PC-9 (cell line): ENCODE data around the gene FBH1. TPM values are rescaled to one million over a fixed set of nuclear protein-coding genes. Genes with fewer than 3 reads are reported as not detected.

Experiments used
- BruUV-seq: library from RNA; stranded (reverse); fragments of 400-500 nt; replicated peaks from 2 replicates; lab custom pipeline; 2021; lab: Mats Ljungman, UMichigan
- CTCF ChIA-PET: fragments of 300-600 bp; sonication (Branson Sonifier 250); formaldehyde crosslinking; loops from one replicate; lab custom pipeline; 2022; ENCODE audit warnings: antibody characterized with exemption; lab: Charles Lee
- POLR2A ChIA-PET: fragments of 300-600 bp; sonication (Branson Sonifier 250); formaldehyde crosslinking; loops from one replicate; lab custom pipeline; 2022; ENCODE audit warnings: antibody characterized with exemption; ENCODE audit not compliant: unreplicated experiment; lab: Charles Lee
- DNase-seq, 2 experiments: peaks; one replicate each; pipeline versions ENCODE4 v3.0.0 to v3.0.0-alpha.2; 2015 to 2022; ENCODE audit warnings: mixed read lengths in 1 of 2
- H2AFZ ChIP-seq: fragments of 200-600 bp; sonication (generic); 2 replicates; pipeline ENCODE4 v1.8.1; 2017; ENCODE audit warnings: antibody characterized with exemption
- H3F3A ChIP-seq: fragments of 200-600 bp; sonication (generic); 2 replicates; pipeline ENCODE4 v1.8.1; 2017; ENCODE audit warnings: antibody characterized with exemption, mild to moderate bottlenecking, low read depth; ENCODE audit not compliant: insufficient read depth
- H3K27ac ChIP-seq: fragments of 200-600 bp; sonication (generic); 2 replicates; pipeline ENCODE4 v1.6.1; 2016; ENCODE audit warnings: mixed run types
- H3K27me3 ChIP-seq: fragments of 200-600 bp; sonication (generic); 2 replicates; pipeline ENCODE4 v1.6.1; 2016; ENCODE audit warnings: low read depth, mixed run types; ENCODE audit not compliant: insufficient read depth
- H3K36me3 ChIP-seq: fragments of 200-600 bp; sonication (generic); 2 replicates; pipeline ENCODE4 v1.6.1; 2016; ENCODE audit warnings: low read depth, mixed run types
- H3K4me1 ChIP-seq: fragments of 200-600 bp; sonication (generic); replicated peaks from 2 replicates; pipeline ENCODE4 v1.6.1; 2016; ENCODE audit warnings: mixed run types; ENCODE audit not compliant: insufficient read depth
- H3K4me2 ChIP-seq: fragments of 200-600 bp; sonication (generic); 2 replicates; pipeline ENCODE4 v1.6.1; 2017; ENCODE audit warnings: mixed run types
- H3K4me3 ChIP-seq: fragments of 200-600 bp; sonication (generic); 2 replicates; pipeline ENCODE4 v1.6.1; 2016; ENCODE audit warnings: mixed run types
- H3K79me2 ChIP-seq: fragments of 200-600 bp; sonication (generic); 2 replicates; pipeline ENCODE4 v1.6.1; 2017; ENCODE audit warnings: low read depth, mixed run types
- H3K9me2 ChIP-seq: fragments of 200-600 bp; sonication (generic); 2 replicates; pipeline ENCODE4 v1.8.1; 2017; ENCODE audit warnings: mild to moderate bottlenecking; ENCODE audit not compliant: insufficient read depth
- H3K9me3 ChIP-seq: fragments of 200-600 bp; sonication (generic); 2 replicates; pipeline ENCODE4 v1.8.1; 2016; ENCODE audit warnings: low read depth; ENCODE audit not compliant: insufficient read depth
- H4K20me1 ChIP-seq: fragments of 200-600 bp; sonication (generic); 2 replicates; pipeline ENCODE4 v1.8.1; 2017; ENCODE audit not compliant: insufficient read depth
- CTCF ChIP-seq: fragments of 200-600 bp; sonication (generic); conservative IDR thresholded peaks from 2 replicates; pipeline ENCODE4 v1.6.1; 2017; ENCODE audit warnings: mixed run types, antibody characterized with exemption, mild to moderate bottlenecking, moderate library complexity
- EZH2 ChIP-seq: fragments of 200-600 bp; sonication (generic); IDR thresholded peaks from 2 replicates; pipeline ENCODE4 v1.8.0; 2017; ENCODE audit warnings: antibody characterized with exemption, low read depth
- intact Hi-C: fragments of 100-400 bp; cut with micrococcal nuclease; formaldehyde crosslinking; loops from one replicate; pipeline ENCODE4 v1.10.0; 2022; ENCODE audit not compliant: unreplicated experiment
- total RNA-seq: library from RNA; stranded (reverse); gene quantifications from 2 replicates; pipeline ENCODE4 v1.2.3, GENCODE V29; 2021

The FBH1 gene
- total RNA-seq, 1 experiment from 2014 or later, result 68.0 TPM

GRCh38 chr10:5933909-5934546 is 44.0 kb downstream of the FBH1 start:
- Histone ChIP-seq H3K27ac (no peak overlapping the region), H3K36me3 (peaks cover 3% of the 10 kb centered on the region; the same call in 1 of the 2 replicates), H3K9me2 (no peaks in the 10 kb centered on the region), H3F3A (no peaks in the 10 kb centered on the region), H3K4me2 (no peak overlapping the region), H3K9me3 (no peaks in the 10 kb centered on the region), H3K4me1 (no peaks in the 10 kb centered on the region), H3K27me3 (no peaks in the 10 kb centered on the region), H2AFZ (no peak overlapping the region), H4K20me1 (no peaks in the 10 kb centered on the region), H3K4me3 (no peak overlapping the region), H3K79me2 (no peaks in the 10 kb centered on the region)
- DNase-seq, result no peak
- TF ChIP-seq CTCF, result no peak
- no peak for TF ChIP-seq EZH2
- POLR2A ChIA-PET, result no interaction called here
- CTCF ChIA-PET, result interaction anchor here (1.0 kb wide), 1 partner anchor 482 kb away, joined by 4 read pairs; no protein-coding TSS in a partner anchor
- no TSS peak for BruUV-seq
- intact Hi-C loops, result no loop called here

- Histone ChIP-seq H3K4me1 (no peaks in the 10 kb centered on the region), H3K9me3 (no peaks in the 10 kb centered on the region), H3K27ac (no peak overlapping the region), H3K4me2 (no peak overlapping the region), H3F3A (no peaks in the 10 kb centered on the region), H3K36me3 (0 out of 2 replicates have a peak, but pooled peaks cover 3% of the 10 kb centered on the region), H3K27me3 (no peaks in the 10 kb centered on the region), H4K20me1 (no peaks in the 10 kb centered on the region), H3K9me2 (no peaks in the 10 kb centered on the region), H2AFZ (no peak overlapping the region), H3K4me3 (no peak overlapping the region), H3K79me2 (no peaks in the 10 kb centered on the region)
- DNase-seq, result no peak
- intact Hi-C loops, result no loop called here
- TF ChIP-seq CTCF (no peak), EZH2 (no peak)
- no TSS peak for BruUV-seq
- CTCF ChIA-PET, result no interaction called here
- POLR2A ChIA-PET, result no interaction called here
Observed at GRCh38 chr10:5935628-5936027, 45.6 kb downstream of the FBH1 start.

GRCh38 chr10:5937016-5937415 is 47.0 kb downstream of the FBH1 start:
- no peak overlapping the region for H2AFZ ChIP-seq
- no peak for DNase-seq
- H3K79me2 ChIP-seq, result no peaks in the 10 kb centered on the region
- no peak for TF ChIP-seq EZH2
- TF ChIP-seq CTCF, result no peak
- no peaks in the 10 kb centered on the region for H4K20me1 ChIP-seq
- H3K9me2 ChIP-seq, result no peaks in the 10 kb centered on the region
- POLR2A ChIA-PET, result interaction anchor here (0.5 kb wide), 1 partner anchor 154 kb away, joined by 4 read pairs; no protein-coding TSS in a partner anchor
- no peak overlapping the region for H3K4me3 ChIP-seq
- CTCF ChIA-PET, result no interaction called here
- no peak overlapping the region for H3K4me2 ChIP-seq
- intact Hi-C loops, result no loop called here
- no peak overlapping the region for H3K27ac ChIP-seq
- H3F3A ChIP-seq, result no peaks in the 10 kb centered on the region
- no peaks in the 10 kb centered on the region for H3K36me3 ChIP-seq
- BruUV-seq, result no TSS peak
- H3K27me3 ChIP-seq, result no peaks in the 10 kb centered on the region
- H3K9me3 ChIP-seq, result no peaks in the 10 kb centered on the region
- no peaks in the 10 kb centered on the region for H3K4me1 ChIP-seq
